ENCODE results near the gene CHRNA9.
"Not testable (repeated sequence)": the region's sequence is repeated elsewhere in the genome, so short reads cannot be mapped to it uniquely, and the experiment has no call there.

Gene CHRNA9

GRCh38 chr4:40392241-40392640 is 57.1 kb downstream of the CHRNA9 start:
- FAIRE-seq = not testable (repeated sequence)

DNA sequence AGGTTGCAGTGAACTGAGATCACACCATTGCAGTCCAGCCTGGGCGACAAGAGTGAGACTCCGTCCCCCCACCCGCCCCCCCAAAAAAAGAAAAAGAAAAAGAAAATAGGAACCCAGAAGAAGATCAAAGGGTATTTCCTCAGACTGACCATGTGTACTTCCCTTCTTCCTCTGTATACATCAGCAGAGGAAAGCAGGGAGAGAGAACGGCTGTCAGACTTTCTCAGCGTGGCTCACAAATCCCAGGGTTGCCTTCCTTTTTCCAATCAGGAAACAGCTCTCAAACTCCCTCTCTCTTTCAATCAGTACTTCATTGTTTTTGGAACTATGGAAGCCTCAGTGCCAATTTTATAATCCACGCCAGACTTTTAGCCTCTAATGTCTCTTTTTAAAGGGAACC is 59.1 kb downstream of the CHRNA9 start:
- no peak for FAIRE-seq

- no peak for FAIRE-seq
Observed at GRCh38 chr4:40395166-40395900, 60.2 kb downstream of the CHRNA9 start.

DNA sequence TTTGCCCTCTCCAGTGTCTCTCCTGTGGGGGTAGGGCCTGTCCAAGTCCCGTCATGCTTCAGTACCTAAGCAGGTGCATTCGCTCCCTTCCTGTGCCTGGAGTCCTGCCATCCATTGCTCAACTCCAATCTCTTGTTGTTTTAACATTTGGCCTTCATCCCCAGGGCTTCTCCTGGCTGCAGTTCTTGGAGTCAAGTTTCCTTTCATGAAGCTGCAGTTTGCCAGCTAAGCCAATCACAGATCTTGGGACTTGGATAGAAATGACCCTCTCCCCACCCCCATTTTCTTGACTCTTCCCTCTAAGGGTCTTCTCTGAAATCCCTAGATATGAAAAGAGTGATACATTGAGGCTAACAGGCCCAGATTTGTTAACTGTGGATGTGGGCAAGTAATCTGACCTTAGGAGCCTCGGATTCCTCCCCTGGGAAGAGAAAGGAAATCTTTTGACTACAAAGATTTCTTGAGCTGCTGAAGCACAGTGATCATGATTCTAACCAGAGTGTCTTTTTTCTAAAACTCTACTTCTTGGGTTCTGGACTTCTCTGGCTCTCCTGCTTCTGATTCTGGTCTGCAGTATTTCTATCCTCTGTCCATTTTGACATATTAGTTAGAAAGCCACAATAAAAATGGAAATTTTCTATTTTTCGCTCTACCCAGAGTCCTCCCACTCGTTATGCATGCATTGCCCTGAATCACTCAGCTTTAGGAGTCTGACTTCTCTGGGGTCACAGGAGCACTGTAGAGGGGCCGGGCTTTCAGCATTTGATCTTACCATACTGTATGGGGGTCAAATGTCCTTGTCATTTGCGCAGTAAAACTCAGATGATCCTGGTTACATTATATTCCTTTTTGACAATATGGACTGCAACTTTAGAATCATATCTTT is 61.0 kb downstream of the CHRNA9 start:
- FAIRE-seq = no peak

DNA sequence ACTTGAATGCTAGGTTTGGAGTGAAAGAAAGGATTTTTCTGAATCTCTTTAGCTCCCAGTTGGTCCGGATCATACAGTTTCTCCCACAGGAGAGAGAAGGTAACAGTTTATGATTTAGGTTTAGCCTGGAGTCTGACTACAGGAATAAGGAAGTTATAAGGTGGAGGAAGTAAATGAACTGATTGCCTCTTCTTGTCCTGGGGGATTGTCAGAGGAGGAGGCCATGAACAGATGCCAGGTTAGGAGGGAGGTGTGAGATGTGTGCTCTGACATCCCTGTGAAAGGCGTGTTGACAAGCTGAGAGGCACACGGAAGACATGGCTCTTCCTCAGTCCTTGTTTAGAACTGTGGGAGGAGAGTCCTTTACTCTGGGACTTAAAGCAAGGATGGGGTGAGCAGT is 64.4 kb downstream of the CHRNA9 start:
- FAIRE-seq = no peak

DNA sequence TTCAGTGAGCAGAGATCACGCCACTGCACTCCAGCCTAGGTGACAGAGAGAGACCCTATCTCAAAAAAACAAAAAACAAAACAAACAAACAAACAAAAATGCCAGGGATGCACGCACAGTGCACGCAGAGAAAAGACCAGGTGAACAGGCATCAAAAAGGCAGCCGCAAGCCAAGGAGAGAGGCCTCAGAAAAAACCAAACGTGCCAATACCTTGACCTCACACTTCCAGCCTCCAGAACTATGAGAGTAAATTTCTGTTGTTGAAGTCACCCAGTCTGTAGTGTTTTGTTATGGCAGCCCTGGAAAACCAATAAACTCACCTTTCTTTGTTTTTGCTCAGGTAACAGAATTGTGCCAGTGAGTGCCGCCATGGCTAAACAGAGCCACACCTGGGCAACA is 66.0 kb downstream of the CHRNA9 start:
- no peak for FAIRE-seq

DNA sequence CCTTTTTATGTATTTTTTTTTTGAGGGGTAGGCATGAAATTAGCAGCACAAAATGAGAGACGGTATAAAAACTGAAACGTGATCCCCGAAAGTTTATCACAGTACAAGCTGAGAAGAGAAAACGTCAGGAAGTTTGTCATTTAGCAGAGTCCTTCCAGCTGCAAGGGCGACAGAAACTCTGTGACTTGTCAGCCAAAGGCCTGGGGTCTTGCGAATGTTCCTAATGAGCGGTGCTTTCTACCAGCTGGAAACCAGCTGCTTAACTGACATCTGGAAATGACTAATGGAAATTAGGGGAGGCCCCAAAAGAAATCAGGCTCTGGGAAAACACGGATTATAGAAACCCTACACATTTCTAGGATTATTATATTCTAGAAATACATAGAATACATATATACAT is 66.5 kb downstream of the CHRNA9 start:
- no peak for FAIRE-seq

GRCh38 chr4:40402556-40402955 is 67.4 kb downstream of the CHRNA9 start:
- FAIRE-seq = no peak

GRCh38 chr4:40403081-40403480 is 67.9 kb downstream of the CHRNA9 start:
- no peak for FAIRE-seq
